ENCODE data around the gene TESMIN. TPM values are rescaled to one million over a fixed set of nuclear protein-coding genes. Genes with fewer than 3 reads are reported as not detected.
A peak's percentile ranks its signal among the peaks of the same experiment; 100 is the strongest.

TESMIN gene
- total RNA-seq, 4 donors from 2014 or later = 1.2 to 57.4 (median 1.6) TPM; not detected in 1

DNA sequence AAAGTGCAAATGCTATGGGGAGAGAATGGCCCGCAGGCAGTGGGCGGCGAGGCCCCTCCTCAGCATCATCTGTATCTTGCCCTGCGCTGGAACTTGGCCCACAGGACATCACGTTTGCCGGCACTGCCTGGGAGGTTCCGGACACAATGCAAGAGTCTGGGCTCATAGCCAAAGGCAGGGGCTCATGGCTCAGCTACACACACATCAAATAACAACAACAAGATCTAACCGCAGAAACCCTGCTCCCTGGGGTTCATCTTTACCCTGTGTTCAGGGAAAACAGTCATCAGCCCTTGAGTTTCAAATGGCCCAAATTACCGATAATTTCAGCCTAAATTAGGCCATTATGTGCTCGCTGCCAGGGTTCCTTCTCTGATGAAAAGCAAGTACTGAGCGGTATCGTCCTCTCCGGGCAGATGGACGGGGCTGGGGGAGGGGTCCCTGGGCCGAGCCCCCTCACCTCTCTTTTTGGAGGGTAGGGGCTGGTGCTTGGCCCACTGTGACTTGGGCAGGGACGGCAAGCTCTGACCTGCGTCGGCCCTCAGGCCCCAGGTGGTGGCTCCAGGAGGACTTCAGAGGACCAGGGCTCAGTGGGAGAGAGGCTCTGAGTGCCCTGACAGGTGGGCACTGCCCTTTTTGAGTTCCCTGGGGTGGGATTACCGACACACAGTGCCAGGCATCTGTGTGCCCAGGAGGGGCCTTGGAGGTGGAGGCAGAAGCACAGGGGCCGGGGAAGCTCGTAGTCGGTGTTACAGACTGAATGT lies 92.0 kb downstream of the TESMIN start:
- H3K4me1 ChIP-seq = no peaks in the 10 kb centered on the region
- no peak overlapping the region for H3K4me3 ChIP-seq
- peak overlapping the region in 1 of 2 donors; percentile 5 for H3K27ac ChIP-seq
- H3K27me3 ChIP-seq = no peaks in the 10 kb centered on the region
- H3K9me3 ChIP-seq = no peaks in the 10 kb centered on the region
- intact Hi-C loops (cut with DNase I; ENCODE audit: low total_unique reads) = no loop called here
- DNase-seq = peak; percentile 60 to 69
- no peak for TF ChIP-seq POLR2A (IDR thresholded peaks at IDR 0.05)
- TF ChIP-seq, protein P1, sequence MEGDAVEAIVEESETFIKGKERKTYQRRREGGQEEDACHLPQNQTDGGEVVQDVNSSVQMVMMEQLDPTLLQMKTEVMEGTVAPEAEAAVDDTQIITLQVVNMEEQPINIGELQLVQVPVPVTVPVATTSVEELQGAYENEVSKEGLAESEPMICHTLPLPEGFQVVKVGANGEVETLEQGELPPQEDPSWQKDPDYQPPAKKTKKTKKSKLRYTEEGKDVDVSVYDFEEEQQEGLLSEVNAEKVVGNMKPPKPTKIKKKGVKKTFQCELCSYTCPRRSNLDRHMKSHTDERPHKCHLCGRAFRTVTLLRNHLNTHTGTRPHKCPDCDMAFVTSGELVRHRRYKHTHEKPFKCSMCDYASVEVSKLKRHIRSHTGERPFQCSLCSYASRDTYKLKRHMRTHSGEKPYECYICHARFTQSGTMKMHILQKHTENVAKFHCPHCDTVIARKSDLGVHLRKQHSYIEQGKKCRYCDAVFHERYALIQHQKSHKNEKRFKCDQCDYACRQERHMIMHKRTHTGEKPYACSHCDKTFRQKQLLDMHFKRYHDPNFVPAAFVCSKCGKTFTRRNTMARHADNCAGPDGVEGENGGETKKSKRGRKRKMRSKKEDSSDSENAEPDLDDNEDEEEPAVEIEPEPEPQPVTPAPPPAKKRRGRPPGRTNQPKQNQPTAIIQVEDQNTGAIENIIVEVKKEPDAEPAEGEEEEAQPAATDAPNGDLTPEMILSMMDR (IDR thresholded peaks at IDR 0.05) = no peak
- no peaks in the 10 kb centered on the region for H3K36me3 ChIP-seq

DNA sequence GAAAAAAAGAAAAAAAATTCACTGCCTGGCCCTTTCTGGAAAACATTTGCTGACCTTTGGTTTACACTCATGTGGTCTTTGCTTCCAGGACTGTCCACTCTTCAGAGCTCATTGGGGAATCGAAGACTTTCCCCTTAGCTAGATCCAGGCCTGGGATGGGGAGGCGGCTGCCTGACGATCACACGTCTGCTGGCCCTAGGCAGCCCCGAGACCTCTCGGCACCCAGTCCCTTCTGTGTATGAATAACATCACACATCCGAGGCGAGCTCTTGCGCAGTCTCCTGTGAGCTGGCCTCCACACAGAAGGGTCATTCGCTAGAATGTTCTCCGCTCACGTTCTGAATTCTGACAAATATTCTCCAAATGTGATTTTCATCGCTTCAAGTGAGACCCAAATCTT lies 92.7 kb downstream of the TESMIN start:
- no peak overlapping the region for H3K27ac ChIP-seq
- no peak overlapping the region for H3K4me3 ChIP-seq

DNA sequence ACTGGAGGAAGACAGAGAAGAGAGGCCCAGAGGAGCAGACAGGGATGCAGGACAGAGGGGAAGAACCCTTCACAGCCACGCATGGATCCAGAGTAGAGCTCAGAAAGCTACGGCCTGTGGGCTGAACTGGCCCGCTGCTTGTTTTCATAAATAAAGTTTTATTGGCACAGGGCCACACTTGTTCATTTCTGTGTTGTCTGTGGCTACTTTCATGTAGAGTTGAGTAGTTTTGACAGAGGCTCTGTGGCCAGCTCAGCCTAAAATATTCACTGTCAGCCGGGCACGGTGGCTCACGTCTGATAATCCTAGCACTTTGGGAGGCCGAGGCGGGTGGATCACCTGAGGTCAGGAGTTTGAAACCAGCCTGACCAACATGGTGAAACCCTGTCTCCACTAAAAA lies 93.2 kb downstream of the TESMIN start:
- intact Hi-C loops (cut with DNase I; ENCODE audit: low total_unique reads) = no loop called here
- Histone ChIP-seq H3K27me3 (no peaks in the 10 kb centered on the region), H3K36me3 (no peaks in the 10 kb centered on the region), H3K9me3 (no peaks in the 10 kb centered on the region), H3K4me3 (no peak overlapping the region), H3K27ac (no peak overlapping the region), H3K4me1 (no peaks in the 10 kb centered on the region)
- DNase-seq = no peak
- no peak for TF ChIP-seq POLR2A (IDR thresholded peaks at IDR 0.05)
- TF ChIP-seq, protein P1 (IDR thresholded peaks at IDR 0.05) = no peak

More for the DNA sequence above, 92.7 kb downstream of the TESMIN start:
- H3K27me3 ChIP-seq = no peaks in the 10 kb centered on the region
- no peaks in the 10 kb centered on the region for H3K36me3 ChIP-seq
- intact Hi-C loops (cut with DNase I; ENCODE audit: low total_unique reads) = no loop called here
- H3K4me1 ChIP-seq = no peaks in the 10 kb centered on the region
- no peaks in the 10 kb centered on the region for H3K9me3 ChIP-seq
- no peak for TF ChIP-seq POLR2A (IDR thresholded peaks at IDR 0.05)
- TF ChIP-seq, protein P1 (IDR thresholded peaks at IDR 0.05) = no peak
- DNase-seq = no peak

Other genes starting within 250 kb of the TESMIN start
- gene GAL, start 67.0 kb downstream of the TESMIN start, total RNA-seq = under 1 TPM in 1 of 4 donors, not detected in 3; 0.41 TPM
- gene CPT1A, start 90.4 kb upstream of the TESMIN start, total RNA-seq = 100 to 1,000 TPM in 2 of 4 donors, 10 to 100 TPM in 2; 27.2 to 125 (median 67.9) TPM
- 10 to 100 TPM; 29.2 to 52.7 (median 36.9) TPM for gene MRPL21, start 152.3 kb upstream of the TESMIN start, total RNA-seq
- 10 to 100 TPM in 3 of 4 donors, under 1 TPM in 1; 0.88 to 38.5 (median 19.9) TPM for gene IGHMBP2, start 152.4 kb upstream of the TESMIN start, total RNA-seq
- under 1 TPM in 1 of 4 donors, not detected in 3; 0.41 TPM for gene MRGPRD, start 229.5 kb upstream of the TESMIN start, total RNA-seq